ENCODE results near the gene ASTN1. TPM values are rescaled to one million over a fixed set of nuclear protein-coding genes. Genes with fewer than 3 reads are reported as not detected.
A peak's percentile ranks its signal among the peaks of the same experiment; 100 is the strongest.

ASTN1 gene
- total and polyA plus RNA-seq, 2 of the 4 experiments (the other 2 are of a cell fraction), result under 0.01 to 0.07 TPM

- ATAC-seq (ENCODE audit: low read depth) (peak; percentile 99), DNase-seq (peak; percentile 29)
- Histone ChIP-seq H2AFZ (replicated peaks; ENCODE audit: low read length, poor library complexity) (peak within 1 kb of the TSS; percentile 85), H4K91ac (ENCODE audit: insufficient read depth, low read depth, low read length) (no peak within 1 kb of the TSS), H3K79me1 (ENCODE audit: low read depth in 1 of 2, low read length in 2 of 2) (no peaks in the 10 kb centered on the region), H3K9ac (ENCODE audit: low read depth, low read length) (no peak within 1 kb of the TSS), H3K4me3 (ENCODE audit: insufficient read depth, low read depth, low read length) (peak within 1 kb of the TSS; percentile 28), H3K14ac (replicated peaks; ENCODE audit: low read depth, low read length) (no peak within 1 kb of the TSS), H4K8ac (ENCODE audit: low read depth in 2 of 2, low read length in 2 of 2) (no peak within 1 kb of the TSS), H4K20me1 (ENCODE audit: insufficient read depth, low read length) (no peaks in the 10 kb centered on the region), H3K18ac (ENCODE audit: low read depth, low read length) (no peak within 1 kb of the TSS), H2AK5ac (ENCODE audit: low read depth, low read length) (no peak within 1 kb of the TSS), H3K27me3 (ENCODE audit: control insufficient read depth, insufficient read depth, low read length) (peaks cover 44% of the 10 kb centered on the region), H4K5ac (ENCODE audit: low read depth, low read length) (no peak within 1 kb of the TSS), H3K4me1 (ENCODE audit: control insufficient read depth, insufficient read depth, low read length) (no peaks in the 10 kb centered on the region), H3K9me3 (ENCODE audit: control insufficient read depth, insufficient read depth, low read length) (no peaks in the 10 kb centered on the region), H3K36me3 (ENCODE audit: control insufficient read depth, insufficient read depth, low read length) (no peaks in the 10 kb centered on the region), H3K4ac (ENCODE audit: low read depth, low read length) (no peak within 1 kb of the TSS), H3K4me2 (ENCODE audit: low read depth, low read length) (peak within 1 kb of the TSS; percentile 72), H2BK15ac (ENCODE audit: low read depth, low read length) (no peak within 1 kb of the TSS), H2BK5ac (ENCODE audit: low read depth, low read length, poor library complexity, severe bottlenecking) (no peak within 1 kb of the TSS), H2AK9ac (replicated peaks; ENCODE audit: low read depth, low read length, poor library complexity) (no peak within 1 kb of the TSS), H3K27ac (ENCODE audit: insufficient read depth, low read length) (no peak within 1 kb of the TSS), H2BK20ac (ENCODE audit: low read depth, low read length) (no peak within 1 kb of the TSS), H3K23ac (ENCODE audit: low read depth, low read length) (no peak within 1 kb of the TSS), H3K9me1 (ENCODE audit: insufficient read depth, low read length) (no peaks in the 10 kb centered on the region; the same call in 1 of the 2 replicates), H2BK120ac (ENCODE audit: low read depth, low read length) (no peak within 1 kb of the TSS), H3K56ac (ENCODE audit: extremely low read depth, insufficient read depth, low read length) (no peak within 1 kb of the TSS)
- intact Hi-C loops (cut with micrococcal nuclease) (no loop called here), dilution Hi-C loops (cut with HindIII; ENCODE audit: low sequenced_read_pairs, unreplicated experiment) (no loop called here), in situ Hi-C loops (cut with MboI; ENCODE audit: low sequenced_read_pairs) (no loop called here)
- no peak for TF ChIP-seq RFX5 (IDR thresholded peaks at IDR 0.05; ENCODE audit: low read depth, low read length)
- no TSS peak for BruUV-seq (replicated peaks)
- CTCF ChIA-PET, result interaction anchor here (0.6 kb wide), 1 partner anchor 18 kb away, joined by 3 read pairs; no protein-coding TSS in a partner anchor
- WGBS, 2 experiments (ENCODE audit: extremely low coverage in 2 of 2, insufficient read length in 1 of 2), result 2% methylated on average over 7 of the region's 49 CpGs; no CpG with 5 or more reads in 1 of the 2 experiments
- POLR2A ChIA-PET (ENCODE audit: unreplicated experiment), result no interaction called here
Measured at GRCh38 chr1:177170756-177171535, 6.4 kb upstream of the ASTN1 start, which contains the start of gene BRINP2. Gene BRINP2 (plus strand): TSS chr1:177170958. CDS start chr1:177229877, 58,919 bp downstream.

Measured in IMR-90 (cell line).